Medulla oblongata (tissue), 1 donor: ENCODE results near the gene OPRM1.

ENCODE experiments used
- DNase-seq: peaks from one replicate; pipeline ENCODE4 v3.0.0-alpha.2; 2015; ENCODE audit errors: extremely low spot score

OPRM1 gene

DNA sequence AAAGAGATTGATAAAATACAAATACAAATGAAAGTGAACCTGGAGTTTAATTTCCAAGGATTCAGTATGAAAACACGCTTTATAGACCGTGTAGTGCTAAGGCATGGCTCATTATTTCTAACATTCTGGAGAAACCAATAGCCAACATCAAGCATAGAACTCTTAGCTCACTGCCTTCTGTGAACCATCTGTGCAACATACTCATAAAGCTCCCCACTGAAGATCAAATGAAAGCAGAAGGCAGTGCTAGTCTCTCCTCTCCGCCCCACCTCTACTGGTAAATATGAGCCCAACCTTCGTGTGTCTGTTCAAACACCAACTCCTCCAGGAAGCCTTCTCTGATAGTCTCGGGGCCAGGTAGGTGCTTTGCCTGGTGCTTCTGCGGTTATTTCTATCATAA lies 163.9 kb downstream of the OPRM1 start:
- DNase-seq = no peak

DNA sequence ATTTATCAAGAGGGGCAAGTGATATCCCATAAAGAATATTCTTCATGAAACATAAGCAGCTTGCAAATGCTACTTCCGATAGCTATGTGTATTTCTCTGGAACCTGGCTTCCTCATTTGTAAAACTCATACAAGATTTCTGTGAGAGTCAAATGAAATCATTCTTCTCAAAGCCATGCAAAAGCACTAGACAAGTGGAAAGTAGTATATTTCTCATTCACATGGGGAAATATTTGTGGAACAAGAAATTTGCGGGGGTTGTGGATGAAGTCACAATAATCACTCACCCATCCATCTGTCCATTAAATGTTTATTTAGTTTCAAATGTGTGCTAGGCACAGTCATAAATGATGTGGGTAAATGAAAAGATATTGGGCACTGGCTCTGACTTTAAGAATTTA lies 167.1 kb downstream of the OPRM1 start:
- no peak for DNase-seq

DNA sequence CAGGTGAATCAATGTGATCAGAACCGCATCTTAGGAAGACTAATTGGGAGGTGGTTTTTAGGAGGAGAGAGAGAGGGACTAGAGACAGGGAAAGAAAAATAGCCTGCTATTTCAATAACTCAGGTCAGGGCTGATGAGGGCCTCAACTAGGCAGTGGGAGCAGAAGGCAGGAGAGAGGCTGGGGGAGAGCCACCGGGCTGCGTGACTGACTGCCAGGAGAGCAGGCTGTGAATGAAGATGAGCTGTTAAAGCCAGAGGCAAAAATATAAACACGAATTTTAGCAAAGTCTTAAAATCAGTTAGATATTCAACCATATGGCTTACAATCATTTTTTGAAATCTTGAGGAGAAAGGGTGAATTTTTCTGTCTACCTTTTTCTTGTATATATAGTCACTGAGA lies 168.0 kb downstream of the OPRM1 start:
- no peak for DNase-seq

DNA sequence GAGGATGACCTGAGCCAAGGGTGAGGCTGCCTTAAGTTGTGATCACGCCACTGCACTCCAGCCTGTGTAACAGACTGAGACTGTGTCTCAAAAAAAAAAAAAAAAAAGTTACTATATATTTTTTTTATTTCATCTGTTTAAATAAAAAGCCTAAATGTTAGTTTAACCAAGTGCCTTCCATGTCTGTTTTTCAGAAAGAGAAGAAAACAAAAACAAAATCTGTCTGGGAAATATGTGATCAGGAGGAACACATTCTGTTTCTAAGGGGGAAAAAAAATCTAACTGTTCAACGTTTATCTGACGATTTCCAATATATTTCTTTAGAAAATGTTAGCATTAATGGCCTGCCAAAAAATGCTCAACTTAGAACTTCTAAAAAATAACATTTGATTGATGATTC lies 170.5 kb downstream of the OPRM1 start:
- DNase-seq = no peak

DNA sequence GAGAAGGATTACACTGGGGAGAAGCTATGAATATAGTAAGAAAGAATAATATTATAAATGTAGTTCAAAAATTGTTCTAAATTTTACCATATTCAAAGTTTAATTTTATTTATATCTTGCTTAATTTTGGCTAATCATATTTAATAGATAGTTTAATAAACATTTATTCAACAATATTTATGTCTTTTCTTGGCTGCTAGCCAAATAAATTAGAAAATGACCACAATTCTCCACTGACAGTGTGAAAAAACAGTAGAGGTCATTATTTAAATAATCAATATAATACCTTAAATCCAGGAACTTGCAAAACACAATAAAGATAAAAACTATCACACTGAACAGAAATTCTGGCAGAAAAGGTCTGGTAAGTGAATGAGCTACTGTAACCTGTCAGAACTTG lies 171.6 kb downstream of the OPRM1 start:
- DNase-seq = no peak

DNA sequence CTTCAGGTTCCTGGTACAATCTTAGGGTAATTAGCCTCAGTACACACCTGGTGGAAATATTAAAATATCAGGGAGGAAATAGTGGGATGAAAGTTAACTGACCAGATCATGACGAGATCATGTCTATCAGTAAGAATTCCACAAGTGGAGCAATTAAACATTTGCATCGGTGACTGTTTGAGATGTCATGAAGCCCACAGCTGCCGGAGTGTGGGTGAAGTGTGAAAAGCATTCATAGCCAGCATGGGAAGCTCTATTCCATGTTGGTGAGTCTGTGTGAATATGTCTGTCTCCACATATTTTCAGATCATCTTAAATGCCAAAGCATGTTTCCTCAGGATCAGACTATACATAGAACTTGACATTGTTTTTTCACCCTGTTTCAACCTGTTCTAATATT lies 174.7 kb downstream of the OPRM1 start:
- no peak for DNase-seq

DNA sequence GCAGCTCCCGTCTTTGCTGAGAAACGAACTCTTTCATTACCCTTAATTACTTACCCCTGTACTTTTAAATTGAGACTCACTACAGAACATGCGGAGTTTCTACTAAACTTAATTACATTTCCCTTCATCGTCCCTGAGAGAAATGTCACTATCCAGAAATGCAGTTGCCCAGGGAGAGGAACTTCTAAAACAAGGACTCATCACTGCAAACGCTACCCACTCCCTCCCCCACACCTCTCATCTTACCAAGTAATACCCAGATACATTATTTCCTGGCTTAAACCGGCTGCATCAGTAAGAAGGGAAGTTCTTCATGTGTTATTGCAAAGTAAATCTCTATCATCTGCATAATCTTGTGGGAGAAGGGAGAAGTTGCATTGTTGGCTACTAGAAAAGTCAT lies 179.3 kb downstream of the OPRM1 start:
- peak; percentile 20 for DNase-seq

DNA sequence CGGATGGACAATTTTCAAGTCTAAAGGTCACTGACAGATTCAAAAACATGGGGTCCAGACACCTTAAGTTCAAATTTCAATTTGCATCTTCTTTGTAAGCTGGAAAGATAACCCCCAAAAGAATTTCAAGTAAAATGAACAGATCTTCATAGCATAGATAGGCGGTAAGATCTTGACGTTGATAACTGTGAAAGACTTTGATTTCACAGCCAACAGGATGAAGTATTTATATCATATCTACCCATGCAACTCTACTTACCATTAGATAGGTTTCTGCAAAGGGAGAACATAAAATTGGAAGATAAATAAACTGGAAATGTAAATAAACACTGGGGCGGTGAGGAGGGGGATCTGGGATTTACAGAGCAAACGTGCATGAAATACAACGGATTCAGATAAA lies 179.7 kb downstream of the OPRM1 start:
- no peak for DNase-seq

DNA sequence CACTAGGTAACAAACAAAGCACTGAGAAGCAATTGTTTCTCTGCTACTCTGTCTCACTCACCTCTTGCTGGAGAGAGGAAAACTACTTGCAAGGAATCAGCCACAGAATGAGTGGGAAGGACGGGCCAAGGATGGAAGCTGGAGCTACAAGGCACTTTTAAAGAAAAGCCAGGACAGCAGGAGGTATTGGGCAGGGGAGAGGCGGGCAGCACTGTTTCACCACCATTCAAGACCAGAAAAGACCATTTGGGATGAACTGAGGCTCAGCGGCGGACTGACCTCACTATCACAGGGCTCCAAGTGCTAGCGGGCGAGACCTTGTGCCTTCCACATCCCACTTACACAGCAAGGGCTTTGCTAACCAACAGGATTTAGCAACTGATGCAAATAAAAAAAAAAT lies 180.2 kb downstream of the OPRM1 start:
- DNase-seq = no peak

DNA sequence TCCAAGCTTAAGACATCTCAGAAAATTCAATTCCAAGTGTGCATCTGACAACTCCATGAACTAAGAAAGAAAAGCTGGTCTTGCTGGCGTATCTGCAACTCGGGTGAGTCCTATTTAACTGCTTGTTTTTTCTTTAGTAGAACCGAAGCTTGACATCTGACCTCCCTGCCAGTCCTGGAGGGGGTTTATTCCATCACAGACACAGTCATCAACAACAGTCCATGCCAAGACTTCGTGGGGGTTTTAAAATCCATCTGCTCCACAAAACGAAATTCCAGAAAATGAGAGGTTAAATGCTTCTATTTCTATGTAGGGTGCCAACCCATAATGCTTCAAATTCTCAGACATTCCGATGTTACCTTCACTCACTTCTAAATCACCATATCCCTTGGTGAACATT lies 183.7 kb downstream of the OPRM1 start:
- DNase-seq = no peak

DNA sequence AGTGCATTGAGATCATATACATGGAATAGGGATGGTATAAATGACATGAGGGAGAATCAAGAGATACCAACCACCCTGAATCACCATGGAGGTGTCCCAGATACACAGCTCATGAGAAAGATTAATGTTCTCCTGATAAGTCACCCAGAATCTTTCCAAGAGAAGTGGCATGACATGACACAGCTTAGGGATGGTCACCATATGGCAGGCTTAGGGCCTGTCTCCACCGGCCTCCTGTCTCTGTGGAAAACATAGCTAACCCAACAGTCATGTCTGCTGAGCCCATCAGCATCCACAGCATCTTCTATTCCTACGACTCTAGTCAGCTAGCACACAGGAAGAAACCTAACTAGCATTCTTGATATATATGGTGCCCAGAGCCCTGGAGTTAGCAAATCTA lies 184.3 kb downstream of the OPRM1 start:
- DNase-seq = no peak

DNA sequence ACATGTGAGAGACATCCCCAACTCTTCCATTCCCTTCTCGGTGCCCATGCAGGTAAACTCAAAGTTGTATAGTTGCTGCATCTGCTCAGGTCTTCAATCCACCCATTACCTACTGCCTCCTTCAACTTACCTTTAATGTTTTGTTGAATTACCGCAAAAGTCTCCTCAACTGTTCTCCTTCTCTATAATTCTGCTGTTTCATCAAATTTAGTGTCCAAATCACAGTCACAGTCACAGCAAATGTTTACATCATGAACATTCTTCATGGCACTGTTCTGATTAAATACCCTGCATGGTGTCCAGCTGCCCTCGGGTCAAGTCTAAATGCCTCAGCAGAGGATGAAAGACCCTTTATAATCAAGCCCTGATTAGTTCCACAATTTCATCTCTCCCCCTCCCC lies 187.4 kb downstream of the OPRM1 start:
- DNase-seq = no peak

DNA sequence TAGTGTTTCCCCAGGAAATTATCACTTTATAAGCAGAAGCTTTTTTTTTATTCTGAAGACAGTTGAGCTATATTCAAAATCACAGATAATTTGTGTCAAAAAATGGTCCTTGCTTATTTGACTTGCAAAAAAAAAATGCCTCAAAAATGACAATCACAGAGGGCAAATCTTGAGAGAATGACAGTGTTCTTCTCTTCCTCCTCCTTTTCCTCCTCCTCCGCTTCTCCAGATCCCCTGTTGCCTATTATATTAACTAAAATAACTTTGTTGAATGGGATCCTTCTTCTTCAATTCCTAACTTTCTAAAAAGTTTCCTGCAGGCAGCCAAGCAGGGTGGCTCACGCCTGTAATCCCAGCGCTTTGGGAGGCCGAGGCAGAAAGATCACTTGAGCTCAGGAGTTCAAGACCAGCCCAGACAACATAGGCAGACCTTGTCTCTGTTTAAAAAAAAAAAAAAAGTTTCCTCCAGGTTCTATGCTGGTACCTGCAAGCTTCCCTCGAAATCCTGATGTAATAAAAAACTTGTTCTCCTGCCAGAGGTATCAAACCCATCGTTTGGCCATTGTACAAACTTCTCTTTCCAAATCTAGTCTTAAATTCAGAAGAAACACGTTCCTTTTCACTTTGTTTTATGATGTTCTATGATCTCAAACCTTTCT lies 189.0 kb downstream of the OPRM1 start:
- DNase-seq = no peak

DNA sequence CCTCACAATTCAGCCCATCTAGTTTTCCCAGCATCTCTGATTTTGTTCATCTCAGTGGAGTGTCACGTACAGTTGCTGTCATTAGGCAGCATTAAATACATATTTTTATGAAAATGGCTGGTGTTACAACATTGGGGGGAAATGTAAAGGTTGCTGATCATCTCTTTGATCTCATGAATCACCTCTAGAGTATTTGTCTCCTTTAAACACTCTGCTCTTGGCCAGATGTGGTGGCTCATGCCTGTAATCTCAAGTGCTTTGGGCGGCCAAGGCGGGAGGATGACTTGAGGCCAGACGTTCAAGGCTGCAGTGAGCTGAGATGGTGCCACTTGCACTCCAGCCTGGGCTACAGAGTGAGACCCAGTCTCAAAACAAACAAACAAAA lies 189.5 kb downstream of the OPRM1 start:
- DNase-seq = no peak

DNA sequence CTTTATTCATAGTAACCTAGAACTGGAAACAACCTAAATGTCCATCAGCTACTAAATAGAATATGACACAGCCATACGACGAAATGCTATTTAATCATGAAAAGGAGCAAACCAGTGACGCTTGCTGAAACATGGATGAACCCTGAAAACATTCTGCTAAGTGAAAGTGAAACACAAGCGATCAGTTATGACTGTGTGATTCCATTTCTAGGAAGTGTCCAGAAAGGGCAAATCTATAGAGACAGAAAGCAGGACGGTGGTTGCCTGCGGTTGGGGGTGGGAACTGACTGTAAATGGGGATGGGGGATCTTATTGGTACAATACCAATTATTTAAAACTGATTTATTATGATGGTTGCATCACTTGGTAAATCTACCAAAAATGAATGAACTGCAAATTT lies 190.7 kb downstream of the OPRM1 start:
- DNase-seq = no peak

DNA sequence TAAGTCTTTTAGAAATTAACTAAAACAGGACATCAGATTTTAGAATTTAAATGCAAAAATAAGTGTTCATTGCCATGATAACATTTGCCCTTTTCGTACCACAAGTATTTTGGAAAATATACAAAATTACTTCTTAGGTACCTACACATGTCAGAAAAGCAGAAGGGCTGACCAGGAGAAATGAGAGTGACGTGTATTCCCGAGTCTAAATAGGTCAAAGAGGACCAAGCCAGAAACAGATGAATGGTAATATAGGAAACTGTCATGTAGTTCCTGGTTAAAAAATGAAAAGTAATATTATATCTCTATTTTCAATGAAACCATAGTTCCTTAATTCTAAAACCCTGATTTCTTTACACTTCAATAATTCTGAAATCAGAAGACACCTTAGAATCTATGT lies 191.4 kb downstream of the OPRM1 start:
- DNase-seq = no peak

DNA sequence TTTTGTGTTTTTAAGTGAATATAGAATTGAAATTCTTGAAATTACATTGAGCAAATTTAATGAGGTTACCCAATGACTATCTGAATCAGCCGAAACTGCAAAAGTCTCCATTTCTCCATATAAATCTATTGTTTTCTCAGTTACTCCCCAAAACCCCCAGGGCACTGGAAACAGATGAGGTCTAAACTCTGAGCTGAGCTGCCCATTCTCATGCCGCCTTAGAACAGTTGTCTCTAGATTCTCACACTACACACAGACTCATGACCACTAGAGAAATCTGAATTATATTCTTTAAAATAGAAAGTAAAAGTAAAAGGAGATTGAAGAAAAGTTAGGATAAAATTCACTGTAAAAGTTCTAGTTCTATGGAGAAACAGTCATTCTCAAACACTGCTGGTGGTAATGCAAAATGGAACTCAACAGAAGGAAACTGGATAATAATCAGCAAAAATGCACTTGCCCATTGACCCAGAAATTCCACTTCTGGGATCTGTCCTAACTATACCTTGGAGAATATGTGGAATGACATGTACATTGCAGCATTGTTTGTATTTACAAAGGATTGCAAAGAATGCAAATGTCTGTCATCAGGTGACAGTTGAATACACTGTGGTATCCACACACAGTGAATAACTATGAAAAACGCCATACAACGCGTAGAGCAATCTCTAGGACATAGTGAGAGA lies 192.0 kb downstream of the OPRM1 start:
- no peak for DNase-seq

DNA sequence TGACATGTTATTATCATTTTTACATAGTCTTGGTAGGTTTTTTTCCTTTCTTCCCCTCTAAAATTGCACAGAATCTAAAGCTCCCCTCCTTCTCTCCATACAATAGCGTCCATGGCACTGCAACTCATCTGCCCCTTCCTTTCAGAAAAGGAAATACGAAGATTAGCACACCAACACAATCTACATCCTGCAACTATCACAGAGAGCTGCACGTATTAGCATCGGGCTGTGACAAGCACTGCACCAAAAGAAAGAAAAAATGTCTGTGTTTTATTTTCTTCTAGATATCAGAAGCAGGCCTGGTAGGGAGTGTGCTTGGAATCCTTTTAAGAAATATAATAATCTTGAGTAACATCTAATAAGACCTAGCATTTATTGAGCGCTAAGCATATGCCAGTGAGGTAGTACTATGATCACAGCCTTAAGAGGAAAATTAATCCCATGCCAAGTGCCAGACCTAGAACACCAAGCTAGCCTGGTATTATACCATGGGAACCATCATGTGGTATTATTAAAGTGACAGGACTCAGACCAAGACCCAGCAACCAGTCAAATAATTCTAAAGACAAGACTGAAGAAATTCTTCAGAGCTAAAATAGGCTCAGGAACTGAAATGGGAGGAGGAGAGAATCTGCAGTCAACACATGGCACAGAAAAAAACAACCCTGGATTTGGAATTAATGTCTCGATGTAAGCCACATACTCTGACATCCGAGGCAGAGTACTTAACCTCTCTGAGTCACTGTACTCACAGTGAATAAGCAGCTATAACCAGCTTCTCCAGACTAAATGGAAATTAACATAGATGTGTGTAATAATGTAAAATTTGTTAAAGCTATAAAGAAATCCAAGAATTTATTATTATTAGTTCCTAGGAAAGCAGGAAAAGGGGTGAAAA lies 193.2 kb downstream of the OPRM1 start:
- DNase-seq = no peak

DNA sequence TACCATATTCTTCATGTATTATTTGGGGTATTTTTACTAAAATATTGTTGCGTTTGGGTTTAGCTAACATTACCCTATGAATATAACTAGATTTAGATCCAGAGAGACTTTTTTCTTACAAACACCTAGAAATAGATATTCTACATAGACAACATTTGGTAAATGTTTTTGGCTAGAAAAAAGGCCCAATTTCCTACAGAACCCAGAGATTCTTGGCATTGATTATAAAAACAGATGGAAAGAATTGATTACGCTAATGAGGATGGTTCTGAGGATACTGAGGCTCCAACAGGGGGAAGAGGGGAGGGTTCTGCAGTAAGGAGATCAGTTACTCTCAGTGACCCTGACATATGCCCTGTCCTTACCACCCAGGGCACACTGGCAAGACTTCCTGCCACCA lies 194.3 kb downstream of the OPRM1 start:
- DNase-seq = no peak

DNA sequence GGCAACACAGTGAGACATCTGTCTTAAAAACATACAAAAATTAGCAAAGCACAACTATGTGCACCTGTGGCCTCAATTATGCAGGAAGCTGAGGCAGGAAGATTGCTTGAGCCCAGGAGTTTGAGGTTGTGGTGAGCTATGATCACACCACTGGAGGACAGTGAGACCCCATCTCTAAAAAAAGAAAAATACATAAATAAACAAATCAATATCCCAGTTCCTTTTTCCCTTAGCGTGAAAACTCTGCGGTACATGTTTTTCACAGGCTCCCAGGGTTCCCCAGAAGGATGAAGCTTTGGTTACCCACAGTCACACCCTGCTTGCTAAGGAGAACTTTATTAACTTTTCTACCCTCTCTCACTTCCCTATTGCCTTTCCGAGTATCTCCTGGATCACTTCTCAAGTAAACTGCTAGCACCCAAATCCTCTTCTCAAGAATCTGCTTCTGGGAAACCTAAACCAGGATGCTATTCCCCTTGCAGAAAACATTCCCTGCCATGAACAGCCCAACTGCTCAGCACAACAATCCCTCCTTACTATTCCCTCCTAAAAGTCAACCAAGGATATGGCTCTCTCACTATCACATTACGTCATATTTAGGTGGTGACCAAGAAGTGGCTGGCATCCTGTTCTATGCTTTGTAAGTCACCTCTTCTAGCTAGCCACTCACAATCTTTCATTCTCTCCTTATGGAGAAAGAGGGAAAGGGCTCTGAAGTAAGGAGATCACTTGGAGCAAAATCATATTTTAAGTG lies 195.2 kb downstream of the OPRM1 start:
- DNase-seq = peak; percentile 53

DNA sequence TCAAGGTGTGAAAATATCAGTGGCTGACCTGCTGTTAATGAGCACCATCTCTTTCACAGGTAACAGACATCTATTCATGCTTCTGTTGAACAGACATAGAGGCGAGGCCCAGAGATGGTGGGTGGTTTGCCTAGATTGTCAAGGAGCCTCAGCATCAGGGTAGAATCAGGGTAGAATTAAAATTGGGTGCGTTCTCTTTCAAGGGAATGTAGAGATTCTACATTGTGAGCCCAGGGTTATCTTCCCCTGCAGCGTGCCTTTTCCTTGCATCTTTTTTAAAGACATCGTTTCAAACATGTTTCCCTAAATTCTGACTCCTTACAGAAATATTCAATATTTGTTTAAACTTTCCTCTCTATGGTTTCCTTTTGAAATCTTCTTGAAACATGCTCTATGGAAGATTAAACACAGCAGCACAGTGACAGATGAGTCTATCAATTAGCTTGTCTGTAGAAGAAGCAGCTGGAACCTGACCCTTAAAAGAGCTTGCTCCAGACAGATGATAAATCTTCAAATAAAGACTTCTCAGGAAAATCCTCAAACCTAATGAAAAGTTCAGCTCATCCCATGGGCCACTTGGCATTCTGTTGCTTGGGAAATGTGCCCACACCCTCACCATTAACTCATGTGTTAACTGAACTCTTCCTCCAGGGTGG lies 197.7 kb downstream of the OPRM1 start:
- no peak for DNase-seq

DNA sequence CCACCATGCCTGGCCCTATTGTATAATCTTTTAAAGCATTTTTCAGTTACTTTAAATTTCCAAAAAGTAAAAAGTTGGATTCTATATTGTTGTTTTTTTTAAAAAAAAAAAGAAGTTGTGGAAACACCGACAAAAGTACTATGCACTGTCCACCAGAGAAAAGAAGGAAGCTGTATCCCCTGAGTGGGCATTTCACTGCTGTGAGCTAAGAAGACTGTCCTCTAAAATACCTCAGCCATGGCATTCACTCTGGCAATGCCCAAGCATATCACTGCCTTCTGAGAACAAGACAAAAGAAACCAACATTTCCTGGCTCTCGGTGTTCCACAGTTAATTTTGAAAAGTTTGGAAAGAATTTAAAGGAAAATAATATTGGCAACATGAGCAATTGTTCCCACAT lies 199.8 kb downstream of the OPRM1 start:
- no peak for DNase-seq
